Activated CD8-positive, alpha-beta memory T cell treated with anti-CD3 and anti-CD28 coated beads, Interleukin-2, amount 50 U/mL, for 24 hours (primary cell): ENCODE results near the gene GRM1.

Source experiments
- DNase-seq: peaks from one replicate; pipeline ENCODE4 v3.0.0-alpha.2; 2020; ENCODE audit errors: extremely low read depth

The GRM1 gene

GRCh38 chr6:146028851-146029572 is at the start of gene GRM1:
GRM1 (plus strand) TSS chr6:146029062; CDS start chr6:146029518, 456 bp downstream.
- no peak for DNase-seq

GRCh38 chr6:146009338-146009737 is 19.5 kb upstream of the GRM1 start:
- no peak for DNase-seq

DNA sequence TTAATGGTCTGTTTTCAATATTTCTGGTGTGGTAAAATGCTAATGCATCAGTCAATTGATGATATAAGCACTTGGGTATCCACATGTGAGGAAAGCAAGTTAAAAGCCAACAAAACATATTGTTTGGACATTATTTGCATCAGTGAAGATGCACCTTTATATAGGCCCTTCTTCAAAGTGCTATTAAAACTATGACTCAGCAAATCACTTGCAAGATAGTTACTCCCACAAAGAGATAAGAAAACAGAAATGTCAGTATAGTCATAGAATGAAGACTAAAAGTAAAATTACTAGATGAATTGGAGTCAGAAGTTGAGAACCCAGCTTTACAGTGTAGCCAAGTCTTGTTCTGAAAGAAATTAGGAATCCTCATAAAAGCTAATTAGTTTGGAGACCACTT is 14.6 kb upstream of the GRM1 start:
- DNase-seq, result no peak

- DNase-seq, result no peak
These were observed 11.2 kb upstream of the GRM1 start for GRCh38 chr6:146017672-146018071.

DNA sequence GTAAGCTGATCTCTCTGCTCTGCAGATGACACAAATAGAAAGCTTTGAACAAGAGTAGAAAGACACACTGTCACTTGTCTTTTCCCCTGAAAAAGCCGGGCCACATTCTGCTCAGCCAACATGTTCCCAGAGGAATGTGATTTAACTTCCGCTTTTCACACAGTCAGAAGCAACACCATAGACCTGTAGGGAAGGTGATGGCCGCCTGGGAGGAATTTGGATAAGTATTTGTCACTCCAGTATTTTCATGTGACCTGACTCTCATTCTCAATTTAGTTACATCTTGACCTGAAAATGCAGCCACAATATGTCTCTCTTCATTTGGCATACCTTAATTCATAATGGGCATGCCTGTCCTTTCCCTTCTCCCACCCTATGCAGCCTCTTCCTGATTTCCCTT is 2.0 kb upstream of the GRM1 start:
- DNase-seq, result no peak

DNA sequence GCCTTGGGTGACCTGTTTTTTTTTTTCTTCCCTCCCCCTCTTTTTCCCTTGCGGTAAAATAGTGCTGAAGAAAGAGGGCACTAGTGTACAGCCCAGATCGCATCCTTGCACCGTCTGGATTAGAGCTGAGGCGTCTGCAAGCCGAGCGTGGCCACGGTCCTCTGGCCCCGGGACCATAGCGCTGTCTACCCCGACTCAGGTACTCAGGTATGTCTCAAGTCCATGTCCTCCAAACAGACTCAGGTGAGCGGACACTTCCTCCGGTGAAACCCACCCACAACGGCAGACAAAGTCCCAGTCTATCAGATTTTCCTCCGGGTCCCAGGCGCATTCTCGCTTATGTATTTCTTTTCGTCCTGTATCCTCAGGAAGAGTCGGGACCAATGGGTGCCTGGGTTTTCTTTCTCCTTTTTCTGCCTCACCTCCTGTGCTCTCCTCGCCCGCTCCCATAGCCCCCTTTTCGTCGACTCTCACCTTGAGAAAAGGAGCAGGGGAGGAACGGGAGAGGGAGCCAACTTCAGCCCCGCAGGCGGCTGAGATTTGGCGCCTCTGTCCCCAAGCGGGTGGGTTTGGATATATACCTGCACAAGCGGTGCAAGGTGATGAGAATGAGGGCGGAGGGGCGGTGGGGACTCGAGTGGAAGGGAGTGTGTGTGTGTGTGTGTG is 1.1 kb upstream of the GRM1 start:
- DNase-seq, result no peak

DNA sequence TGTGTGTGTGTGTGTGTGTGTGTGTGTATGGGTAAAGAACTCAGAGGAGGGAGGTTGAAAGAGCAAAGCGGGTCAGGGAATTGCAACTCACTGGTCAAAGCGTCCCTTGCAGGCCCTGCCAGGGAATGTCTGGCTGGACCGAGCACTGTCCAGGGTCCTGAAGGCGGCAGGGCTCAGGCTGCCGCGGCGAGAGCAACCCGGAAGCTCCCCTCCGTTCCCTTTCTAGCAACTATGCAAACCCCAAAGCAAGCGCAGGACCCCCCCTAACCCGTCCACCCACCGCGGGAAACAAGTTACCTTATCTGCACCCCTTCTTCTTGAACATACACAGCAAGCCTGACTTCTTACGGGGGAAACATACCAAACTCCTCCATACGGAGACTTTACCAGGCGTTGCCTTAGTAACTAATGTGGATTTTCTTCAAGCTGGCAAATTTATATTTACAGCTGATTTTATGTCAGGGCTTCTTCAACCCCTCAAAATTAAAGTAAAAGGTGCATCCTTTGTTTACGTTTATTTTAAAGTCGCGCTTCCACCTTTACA is 538 bp upstream of the GRM1 start:
- DNase-seq, result no peak

- no peak for DNase-seq
These were observed 817 bp downstream of the GRM1 start for GRCh38 chr6:146029573-146030184.

GRCh38 chr6:146032387-146032786 is 3.5 kb downstream of the GRM1 start:
- no peak for DNase-seq

DNA sequence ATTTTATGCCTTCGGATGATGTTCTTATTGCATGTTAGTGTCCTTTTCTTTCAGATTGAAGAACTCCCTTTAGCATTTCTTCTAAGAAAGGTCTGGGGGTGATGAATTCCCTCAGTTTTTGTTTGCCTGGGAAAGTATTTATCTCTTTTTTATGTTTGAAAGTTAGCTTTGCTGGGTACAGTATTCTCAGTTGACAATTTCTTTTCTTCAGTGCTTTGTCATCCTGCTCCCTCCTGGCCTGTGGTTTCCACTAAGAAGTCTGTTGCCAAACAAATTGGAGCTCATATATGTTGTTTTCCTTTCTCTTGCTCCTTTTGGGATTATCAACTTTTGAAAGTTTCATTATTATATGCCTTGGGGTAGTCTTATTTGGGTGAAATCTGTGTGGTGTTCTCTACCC is 11.5 kb downstream of the GRM1 start:
- no peak for DNase-seq

DNA sequence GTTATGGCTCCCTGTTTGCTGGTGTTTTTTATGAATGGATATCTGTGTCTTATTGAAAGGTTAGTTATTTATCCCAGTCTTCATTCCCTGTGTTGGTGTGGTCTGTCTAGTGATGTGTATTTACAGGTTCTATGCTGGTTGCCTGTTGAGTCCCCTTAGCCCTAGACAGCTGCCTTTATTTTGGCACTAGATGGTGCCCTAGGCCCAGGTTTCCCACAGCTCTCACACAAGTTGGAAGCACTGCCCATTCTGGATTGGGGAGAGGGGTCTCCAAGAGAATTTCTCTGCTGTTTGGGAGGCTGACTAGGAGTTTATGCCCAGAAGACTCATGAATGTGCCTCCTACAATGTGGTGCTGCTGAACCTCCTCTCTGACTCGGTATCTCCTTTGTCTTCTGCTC is 12.4 kb downstream of the GRM1 start:
- DNase-seq, result no peak

DNA sequence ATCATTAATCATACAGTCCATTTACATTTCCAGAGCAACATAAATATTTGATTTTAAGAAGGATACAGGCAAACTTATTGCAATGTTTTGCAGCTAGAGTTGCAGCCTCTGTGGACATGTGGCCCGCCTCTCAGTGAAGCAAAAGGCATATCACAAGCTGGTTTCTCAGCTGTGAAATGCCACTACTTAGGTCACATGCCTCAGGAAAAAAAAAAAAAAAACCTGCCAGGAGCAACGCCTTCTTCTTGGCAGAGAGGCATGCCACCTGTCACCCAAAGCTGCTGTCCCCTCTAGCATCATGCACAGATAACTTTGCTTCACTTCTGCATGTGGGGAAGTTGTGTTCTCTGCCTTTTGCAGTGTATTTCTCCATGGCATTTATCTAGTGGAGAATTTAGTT is 18.5 kb downstream of the GRM1 start:
- no peak for DNase-seq

DNA sequence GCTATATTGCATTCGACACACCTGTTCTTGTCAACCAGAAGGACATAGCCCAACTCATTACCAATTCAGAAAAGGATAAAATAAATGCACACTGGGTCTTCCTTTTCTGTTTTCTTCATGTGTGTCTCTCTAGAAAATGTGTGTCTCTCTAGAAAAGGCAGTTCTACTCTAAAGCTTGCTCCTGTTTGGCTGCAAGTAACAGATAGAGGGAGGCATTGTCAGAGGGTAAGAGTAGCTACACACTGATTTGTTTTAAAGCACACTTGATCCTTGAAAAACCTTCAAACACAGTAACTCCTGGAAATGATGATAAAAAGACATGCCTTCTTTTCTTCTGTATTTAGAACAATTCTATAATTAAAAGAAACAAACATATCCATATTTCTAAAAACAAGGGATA is 21.3 kb downstream of the GRM1 start:
- no peak for DNase-seq

- DNase-seq, result no peak
These were observed 27.6 kb downstream of the GRM1 start for GRCh38 chr6:146056506-146056905.

DNA sequence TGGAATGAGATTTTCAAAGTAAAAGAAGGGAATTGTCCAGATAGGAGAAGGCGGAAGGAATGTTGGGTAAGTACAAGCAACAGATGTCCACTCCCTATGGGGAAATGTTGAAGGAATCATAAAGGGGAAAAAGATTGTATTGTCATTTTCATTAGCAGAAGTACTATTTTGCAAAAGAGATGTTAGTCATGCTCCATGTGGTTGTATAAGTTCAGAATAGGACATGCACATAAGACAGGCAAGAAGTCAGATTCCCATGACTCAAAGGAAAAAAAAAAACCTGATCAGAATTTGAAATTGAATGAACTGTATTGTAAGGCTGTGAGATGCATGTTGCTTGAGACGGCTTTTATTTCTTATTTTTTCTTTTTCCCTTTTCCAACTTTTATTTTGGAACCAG is 36.8 kb downstream of the GRM1 start:
- DNase-seq, result no peak

- no peak for DNase-seq
These were observed 37.6 kb downstream of the GRM1 start for GRCh38 chr6:146066506-146066905.

GRCh38 chr6:146071781-146072180 is 42.9 kb downstream of the GRM1 start:
- no peak for DNase-seq

GRCh38 chr6:146077992-146078391 is 49.1 kb downstream of the GRM1 start:
- DNase-seq, result no peak

GRCh38 chr6:146087386-146087785 is 58.5 kb downstream of the GRM1 start:
- no peak for DNase-seq

GRCh38 chr6:146090474-146090873 is 61.6 kb downstream of the GRM1 start:
- no peak for DNase-seq

DNA sequence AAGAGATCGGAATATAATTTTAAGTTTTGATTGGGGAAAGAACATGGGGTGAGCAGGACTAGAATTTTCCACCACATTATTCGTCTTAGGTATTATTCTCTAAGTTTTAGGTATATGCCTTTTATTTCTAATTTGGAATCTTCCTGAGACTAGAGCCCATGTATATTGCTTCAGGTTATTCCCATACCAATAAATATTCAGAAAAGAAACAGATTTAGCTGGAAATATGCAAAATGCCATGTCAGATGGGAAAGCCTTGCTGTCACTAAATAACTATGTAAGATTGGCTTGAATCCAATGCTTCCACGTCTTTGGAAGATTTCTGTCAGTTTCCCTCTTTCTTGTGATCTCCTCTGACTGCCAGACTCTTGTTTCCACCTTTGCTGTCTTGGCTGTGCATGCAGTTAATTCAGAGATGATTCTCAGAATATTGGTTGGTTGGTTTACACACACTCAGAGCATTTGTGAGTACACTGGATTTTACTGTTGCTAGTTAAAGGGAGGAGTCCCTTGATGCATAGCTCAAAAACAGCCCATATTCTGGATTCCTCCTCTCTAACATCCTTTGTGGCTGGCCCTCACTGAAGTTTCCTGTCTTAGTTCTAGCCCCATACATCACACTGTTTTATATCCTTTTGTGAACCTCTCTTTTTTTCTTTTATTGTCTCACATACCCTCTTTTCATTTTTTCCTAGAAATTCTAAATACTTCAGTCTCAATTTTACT is 64.3 kb downstream of the GRM1 start:
- no peak for DNase-seq

GRCh38 chr6:146095481-146095880 is 66.6 kb downstream of the GRM1 start:
- no peak for DNase-seq
